ENCODE data around the gene KRT38.

Gene KRT38

DNA sequence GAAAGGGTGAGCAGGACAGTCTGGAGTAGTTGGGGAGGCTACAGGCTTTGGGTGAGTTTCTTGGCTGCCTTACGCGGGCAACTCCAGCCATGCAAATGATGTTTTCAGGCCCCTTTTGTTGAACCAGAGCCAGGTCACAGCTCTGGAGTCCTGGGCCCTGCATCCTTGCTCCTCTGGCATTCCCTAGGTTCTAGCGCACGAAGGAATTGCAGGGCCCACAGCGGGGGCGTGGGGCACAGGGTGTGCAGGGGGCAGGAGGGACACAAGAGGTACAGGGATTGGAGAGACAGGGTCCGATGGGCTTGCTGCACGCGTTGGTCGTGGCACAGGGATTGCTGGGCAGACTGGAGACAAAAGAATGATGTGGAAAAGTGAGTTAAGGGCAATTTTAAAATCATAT is 47.0 kb downstream of the KRT38 start:
- DNase-seq = no peak

DNA sequence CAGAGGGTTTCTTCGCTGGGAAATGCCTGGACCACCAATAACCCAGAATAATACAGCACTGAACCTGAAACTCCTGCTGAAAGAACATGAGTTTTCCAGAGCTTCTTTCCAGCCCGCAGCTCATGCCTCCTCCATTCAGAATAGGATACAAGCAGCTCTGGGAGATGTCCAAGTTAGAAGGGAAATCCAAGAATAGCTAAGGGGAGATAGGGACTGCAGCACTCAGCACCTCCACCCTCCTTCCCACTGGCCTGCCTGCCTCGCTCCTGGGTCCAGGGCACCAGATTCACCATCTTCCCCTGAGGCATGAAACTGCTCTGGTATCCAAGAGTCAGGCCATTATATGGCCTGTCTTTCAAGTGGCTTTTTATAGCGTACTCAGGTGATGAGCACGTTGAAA is 47.5 kb downstream of the KRT38 start:
- no peak for DNase-seq

DNA sequence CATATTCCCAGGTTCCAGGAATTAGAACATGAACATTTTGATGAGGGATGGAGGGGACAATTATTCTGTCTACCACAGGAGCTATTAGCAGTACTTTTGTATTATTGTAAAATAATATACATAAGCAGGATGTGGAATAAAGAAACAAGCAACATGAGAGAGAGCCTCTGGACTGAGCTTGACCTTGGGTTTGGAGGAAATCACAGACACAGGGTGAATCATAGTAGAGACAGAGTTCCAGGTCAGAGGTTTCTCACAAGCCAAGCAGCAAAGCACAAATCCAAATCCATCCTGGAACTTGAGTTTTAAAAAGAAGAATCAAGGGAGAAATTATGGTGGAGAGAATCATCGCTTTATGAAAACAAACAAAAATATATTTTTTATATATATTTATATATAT is 48.5 kb downstream of the KRT38 start:
- no peak for DNase-seq

DNA sequence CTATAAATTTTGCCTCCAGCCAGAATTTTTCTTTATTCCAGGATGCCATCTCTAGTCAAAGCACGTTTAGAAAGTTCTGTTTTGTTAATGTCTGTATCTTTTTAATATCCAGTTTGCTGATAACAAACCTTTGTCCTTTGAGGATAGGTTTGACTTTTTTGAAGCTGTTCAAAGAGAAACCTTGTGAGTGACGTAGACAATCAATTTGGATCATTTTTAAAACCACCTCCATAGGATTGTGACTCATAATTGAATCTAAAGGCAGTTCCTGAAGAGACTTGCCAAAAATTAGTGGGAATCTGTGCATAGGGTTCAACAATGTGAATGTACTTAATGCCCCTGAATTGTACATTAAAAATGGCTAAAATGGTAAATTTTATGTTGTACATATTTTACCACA is 49.2 kb downstream of the KRT38 start:
- no peak for DNase-seq

DNA sequence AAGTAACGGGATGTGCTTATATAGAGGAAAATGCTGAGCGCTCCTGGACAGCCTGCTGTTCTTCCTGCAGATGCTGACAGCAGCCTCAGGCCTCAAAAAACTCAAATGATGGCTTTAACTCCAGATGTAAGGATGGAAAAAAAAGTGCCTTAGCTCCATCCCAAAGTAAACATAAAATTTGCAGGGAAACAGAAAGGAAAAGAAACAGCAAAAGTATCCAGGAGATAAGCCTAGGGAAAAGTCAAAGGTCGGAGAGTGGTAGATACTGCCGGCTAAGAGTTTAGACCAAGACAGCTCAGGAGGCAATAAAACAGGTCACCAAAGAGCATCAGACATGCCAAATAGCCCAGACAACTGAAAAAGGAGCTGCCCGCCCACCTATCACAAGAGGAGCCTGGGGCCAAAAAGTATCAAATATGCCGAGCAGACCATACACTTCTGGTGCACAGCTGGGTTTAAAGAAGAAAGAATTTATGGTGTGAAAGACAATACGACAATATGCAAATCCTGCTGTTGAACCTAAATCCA is 50.3 kb downstream of the KRT38 start:
- DNase-seq = no peak

DNA sequence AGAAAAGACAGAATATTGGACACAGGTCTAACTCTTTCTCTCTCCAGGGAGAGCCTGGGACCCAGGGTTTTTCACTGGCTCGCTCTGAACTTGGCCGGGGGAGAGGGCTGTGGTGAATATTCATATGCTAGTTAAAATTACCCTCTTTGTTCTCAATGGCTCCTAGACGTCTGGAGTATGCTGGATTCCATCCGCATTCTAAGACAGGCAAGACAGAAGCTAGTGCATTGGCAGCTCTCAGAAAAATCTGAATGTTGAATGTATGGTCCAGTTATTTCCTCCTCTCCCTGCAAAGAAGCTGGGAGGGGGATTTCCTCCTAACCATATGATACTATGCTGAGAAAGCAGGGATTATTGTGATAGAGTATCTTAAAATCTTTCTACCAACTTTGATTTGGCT is 53.1 kb downstream of the KRT38 start:
- DNase-seq = no peak

DNA sequence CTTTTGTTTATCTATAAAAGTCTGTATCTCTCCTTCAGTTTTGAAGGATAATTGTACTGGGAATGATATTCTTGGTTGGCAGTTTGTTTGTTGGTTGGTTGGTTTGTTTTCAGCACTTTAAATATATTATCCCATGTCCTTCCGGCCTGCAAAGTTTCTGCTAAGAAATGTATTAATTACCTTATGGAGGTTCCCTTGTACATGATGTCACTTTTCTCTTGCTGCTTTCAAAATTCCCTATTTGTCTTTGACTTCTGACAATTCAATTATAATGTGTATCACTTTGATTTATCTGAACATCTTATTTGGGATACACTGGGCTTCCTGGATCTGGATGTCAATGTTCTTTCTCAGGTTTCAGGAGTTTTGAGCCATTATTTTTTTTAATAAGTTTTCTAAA is 54.6 kb downstream of the KRT38 start:
- DNase-seq = no peak

Measured in activated CD4-positive, CD25-positive, alpha-beta regulatory T cell (primary cell).